Panc1 (cell line): Measurements from ENCODE around the gene ROCK2. TPM values are rescaled to one million over a fixed set of nuclear protein-coding genes. Genes with fewer than 3 reads are reported as not detected.

Experiments used
- ATAC-seq: fragments of 200-7000 bp; cut with Tn5 transposase; 2 replicates; pipeline ENCODE4 v1.9.1; 2020; ENCODE audit warnings: mild to moderate bottlenecking, moderate library complexity
- BruUV-seq: library from RNA; stranded (reverse); fragments of 400-500 nt; replicated peaks from 2 replicates; lab custom pipeline; 2021; lab: Mats Ljungman, UMichigan
- CTCF ChIA-PET: fragments of 300-600 bp; sonication (Branson Sonifier 250); formaldehyde crosslinking; loops from one replicate; lab custom pipeline; 2022; ENCODE audit warnings: antibody characterized with exemption; lab: Charles Lee
- POLR2A ChIA-PET: fragments of 300-600 bp; sonication (Branson Sonifier 250); formaldehyde crosslinking; loops from one replicate; lab custom pipeline; 2022; ENCODE audit warnings: antibody characterized with exemption; lab: Charles Lee
- DNase-seq: peaks from one replicate; pipeline ENCODE4 v3.0.0-alpha.2; 2010; ENCODE audit warnings: low read depth, low spot score
- H3K27ac ChIP-seq: 2 replicates; pipeline ENCODE4 v1.5.1; 2011; ENCODE audit warnings: mild to moderate bottlenecking, low read length, inconsistent platforms
- H3K27me3 ChIP-seq: fragments of 200-500 bp; sonication (Bioruptor generic); 2 replicates; pipeline ENCODE4 v1.6.0; 2014; ENCODE audit warnings: low read length, inconsistent platforms; ENCODE audit not compliant: control insufficient read depth, insufficient read depth
- H3K36me3 ChIP-seq: fragments of 200-500 bp; sonication (Bioruptor generic); 2 replicates; pipeline ENCODE4 v1.5.1; 2014; ENCODE audit warnings: inconsistent platforms, mild to moderate bottlenecking, low read length, moderate library complexity; ENCODE audit not compliant: control insufficient read depth, insufficient read depth
- H3K4me1 ChIP-seq: 2 replicates; pipeline ENCODE4 v1.5.1; 2011; ENCODE audit warnings: inconsistent platforms, mild to moderate bottlenecking, low read length, moderate library complexity; ENCODE audit not compliant: control insufficient read depth, insufficient read depth
- H3K4me3 ChIP-seq, 2 experiments: 2 replicates each; pipeline ENCODE4 v1.5.1; 2011 to 2012; ENCODE audit warnings: low read depth in 2 of 2, low read length in 2 of 2, mild to moderate bottlenecking in 2 of 2, inconsistent platforms in 1 of 2, moderate library complexity in 1 of 2
- H3K9me3 ChIP-seq: fragments of 200-500 bp; sonication (Bioruptor generic); 2 replicates; pipeline ENCODE4 v1.5.1; 2014; ENCODE audit warnings: low read depth, mild to moderate bottlenecking, inconsistent platforms, low read length, moderate library complexity; ENCODE audit not compliant: control insufficient read depth, insufficient read depth
- CTCF ChIP-seq: fragments of 450-650 bp; IDR thresholded peaks from 2 replicates; pipeline ENCODE4 v1.5.1; 2017; ENCODE audit warnings: mild to moderate bottlenecking
- POLR2AphosphoS5 ChIP-seq: IDR thresholded peaks from 2 replicates; pipeline ENCODE4 v1.6.1; 2012; ENCODE audit warnings: mild to moderate bottlenecking, low read depth, low read length, moderate library complexity
- REST ChIP-seq, 2 experiments: IDR thresholded peaks; 2 replicates each; pipeline ENCODE4 v1.6.1; 2011 to 2012; ENCODE audit warnings: low read depth in 2 of 2, control low read depth in 1 of 2, low read length in 1 of 2, mild to moderate bottlenecking in 1 of 2, moderate library complexity in 1 of 2; ENCODE audit not compliant: insufficient read depth in 1 of 2
- SIN3A ChIP-seq: IDR thresholded peaks from 2 replicates; pipeline ENCODE4 v1.6.1; 2012; ENCODE audit warnings: low read depth, mild to moderate bottlenecking, low read length, moderate library complexity, borderline replicate concordance; ENCODE audit not compliant: insufficient read depth
- TCF7L2 ChIP-seq: IDR thresholded peaks from 2 replicates; pipeline ENCODE4 v1.6.1; 2011; ENCODE audit warnings: mild to moderate bottlenecking, low read depth, low read length, inconsistent platforms
- in situ Hi-C: cut with HindIII; loops from 2 replicates; pipeline ENCODE4 v1.10.0; 2016; ENCODE audit warnings: low sequenced_read_pairs, low pct_unique_long_range_greater_than_20kb
- intact Hi-C: fragments of 100-400 bp; cut with micrococcal nuclease; formaldehyde crosslinking; loops from one replicate; pipeline ENCODE4 v1.10.0; 2022; ENCODE audit not compliant: unreplicated experiment
- total RNA-seq: library from RNA; stranded (reverse); gene quantifications from one replicate; pipeline ENCODE4 v1.2.1, GENCODE V29; 2021; ENCODE audit not compliant: unreplicated experiment

The ROCK2 gene
- total RNA-seq, 1 experiment from 2014 or later: 47.9 TPM

- TF ChIP-seq TCF7L2: no peak
- ATAC-seq (peak; percentile 39), DNase-seq (peak; percentile 28)
- Histone ChIP-seq H3K27ac (peak overlapping the region; percentile 91), H3K9me3 (no peaks in the 10 kb centered on the region), H3K36me3 (no peaks in the 10 kb centered on the region), H3K4me3 (peak overlapping the region; percentile 47 to 63), H3K4me1 (peaks cover 9% of the 10 kb centered on the region), H3K27me3 (no peaks in the 10 kb centered on the region)
- CTCF ChIA-PET: interaction anchor here (0.7 kb wide), 1 partner anchor 10 kb away, joined by 3 read pairs; no protein-coding TSS in a partner anchor
- intact Hi-C loops (no loop called here), in situ Hi-C loops (no loop called here)
- POLR2A ChIA-PET: interaction anchor here (0.7 kb wide), 2 partner anchors 219 to 520 kb away, joined by 3 to 15 read pairs; no protein-coding TSS in a partner anchor
- TSS peak; percentile 99 for BruUV-seq
These were observed 190.2 kb downstream of the ROCK2 start for GRCh38 chr2:11154016-11154922.

GRCh38 chr2:11152591-11152990 is 191.8 kb downstream of the ROCK2 start:
- TF ChIP-seq SIN3A (no peak), REST (IDR thresholded peaks at IDR 0.05; ENCODE audit: insufficient read depth in 1 of 2, low read depth in 2 of 2, low read length in 1 of 2) (no peak), TCF7L2 (no peak), CTCF (no peak), POLR2AphosphoS5 (no peak)
- no peaks in the 10 kb centered on the region for H3K9me3 ChIP-seq
- in situ Hi-C loops (no loop called here), intact Hi-C loops (no loop called here)
- DNase-seq (no peak), ATAC-seq (no peak)
- H3K27ac ChIP-seq: no peak overlapping the region
- BruUV-seq: no TSS peak
- H3K4me3 ChIP-seq: no peak overlapping the region
- no peaks in the 10 kb centered on the region for H3K27me3 ChIP-seq
- H3K36me3 ChIP-seq: no peaks in the 10 kb centered on the region
- POLR2A ChIA-PET: interaction anchor here (0.6 kb wide), 1 partner anchor 107 kb away, joined by 3 read pairs; no protein-coding TSS in a partner anchor
- H3K4me1 ChIP-seq: peaks cover 9% of the 10 kb centered on the region
- CTCF ChIA-PET: no interaction called here

GRCh38 chr2:11147263-11147662 is 197.2 kb downstream of the ROCK2 start:
- Histone ChIP-seq H3K27ac (no peak overlapping the region), H3K36me3 (no peaks in the 10 kb centered on the region), H3K27me3 (no peaks in the 10 kb centered on the region), H3K9me3 (no peaks in the 10 kb centered on the region), H3K4me3 (no peak overlapping the region), H3K4me1 (no peaks in the 10 kb centered on the region)
- in situ Hi-C loops (no loop called here), intact Hi-C loops (no loop called here)
- CTCF ChIA-PET: no interaction called here
- POLR2A ChIA-PET: no interaction called here
- ATAC-seq (no peak), DNase-seq (no peak)
- BruUV-seq: no TSS peak
- TF ChIP-seq SIN3A (no peak), POLR2AphosphoS5 (no peak), CTCF (no peak), TCF7L2 (no peak), REST (IDR thresholded peaks at IDR 0.05; ENCODE audit: insufficient read depth in 1 of 2, low read depth in 2 of 2, low read length in 1 of 2) (no peak)
